HG03439 (cell line): ENCODE data around the gene DLG2.
"Not testable (repeated sequence)": the region's sequence is repeated elsewhere in the genome, so short reads cannot be mapped to it uniquely, and the experiment has no call there.

ENCODE experiments used
- ATAC-seq: cut with Tn5 transposase; IDR thresholded peaks from one replicate; pipeline ENCODE4 v1.9.1; 2021; ENCODE audit warnings: mild to moderate bottlenecking, moderate library complexity; ENCODE audit not compliant: unreplicated experiment

Gene DLG2

DNA sequence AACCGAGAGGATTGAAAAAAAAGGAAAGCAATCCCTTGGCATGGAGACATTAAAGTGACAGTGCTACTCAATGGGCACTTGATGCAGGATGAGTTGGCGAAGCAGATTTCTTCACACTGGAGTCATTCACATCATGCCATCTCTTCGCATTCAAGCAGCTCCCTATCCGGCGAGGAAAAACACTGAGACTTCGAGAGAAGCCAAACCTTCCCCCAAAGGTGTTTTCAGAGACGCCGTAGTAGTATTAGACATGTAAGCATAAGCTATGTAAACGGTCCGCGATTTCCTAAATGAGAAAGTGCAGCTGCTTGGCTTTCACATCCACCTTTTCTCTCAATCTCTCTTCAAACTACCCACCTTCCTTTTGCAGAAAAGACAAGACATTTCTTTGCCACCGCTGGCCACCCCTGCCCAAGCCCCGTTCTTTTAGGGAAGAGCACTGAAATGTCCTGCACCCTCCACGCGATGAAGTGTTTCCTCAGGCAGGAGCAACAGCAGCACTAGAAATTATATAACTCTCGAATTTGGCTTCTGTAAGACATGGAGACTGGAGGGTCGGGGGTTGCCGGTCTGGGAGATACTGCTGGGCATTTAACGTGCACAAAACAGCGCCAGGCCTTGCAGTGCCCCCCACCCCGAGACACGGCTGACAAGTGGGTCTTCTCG is at the start of gene DLG2:
Gene DLG2 (minus strand): TSS at position 13 of the 666 bp plus-strand sequence.
- no peak for ATAC-seq

DNA sequence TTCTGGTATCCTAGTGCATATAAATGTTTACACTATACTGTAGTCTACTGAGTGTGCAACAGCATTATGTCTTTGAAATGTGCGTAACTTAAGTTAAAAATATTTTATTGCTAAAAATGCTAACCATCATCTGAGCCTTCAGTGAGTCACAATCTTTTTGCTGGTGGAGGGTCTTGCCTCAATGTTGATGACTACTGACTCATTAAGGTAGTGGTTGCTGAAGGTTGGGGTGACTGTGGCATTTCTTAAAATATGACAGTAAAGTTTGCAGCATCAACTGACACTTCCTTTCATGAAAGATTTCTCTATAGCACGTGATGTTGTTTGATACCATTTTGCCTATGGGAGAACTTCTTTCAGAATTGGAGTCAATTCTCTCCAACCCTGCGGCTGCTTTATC is 46.2 kb upstream of the DLG2 start:
- no peak for ATAC-seq

DNA sequence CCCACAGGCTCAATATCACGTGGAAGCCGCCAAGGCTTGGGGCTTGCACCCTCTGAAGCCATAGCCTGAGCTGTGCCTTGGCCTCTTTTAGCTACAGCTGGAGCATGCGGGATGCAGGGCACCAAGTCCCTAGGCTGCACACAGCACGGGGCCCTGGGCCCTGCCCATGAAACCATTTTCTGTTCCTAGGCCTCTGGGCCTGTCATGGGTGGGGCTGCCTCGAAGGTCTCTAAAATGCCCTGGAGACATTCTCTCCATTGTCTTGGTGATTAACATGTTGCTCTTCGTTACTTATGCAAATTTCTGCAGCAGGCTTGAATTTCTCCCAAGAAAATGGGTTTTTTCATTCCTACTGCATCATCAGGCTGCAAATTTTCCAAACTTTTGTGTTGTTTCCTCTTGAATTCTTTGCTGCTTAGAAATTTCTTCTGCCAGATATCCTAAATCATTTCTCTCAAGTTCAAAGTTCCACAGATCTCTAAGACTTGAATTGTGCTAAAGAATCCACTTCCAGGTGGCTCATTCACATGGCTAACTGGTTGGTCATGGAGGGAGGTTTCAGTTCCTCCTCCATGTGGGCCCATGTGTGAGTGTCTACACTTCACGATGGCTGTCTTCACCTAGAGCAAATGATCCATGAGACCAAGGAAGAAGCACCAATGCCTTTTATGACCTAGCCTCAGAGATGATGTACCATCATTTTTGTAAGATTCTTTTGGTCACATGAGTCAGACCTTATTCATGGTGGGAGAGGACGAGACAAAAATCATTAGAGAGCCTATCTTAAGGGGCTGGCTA is 45.2 kb upstream of the DLG2 start:
- ATAC-seq = no peak

DNA sequence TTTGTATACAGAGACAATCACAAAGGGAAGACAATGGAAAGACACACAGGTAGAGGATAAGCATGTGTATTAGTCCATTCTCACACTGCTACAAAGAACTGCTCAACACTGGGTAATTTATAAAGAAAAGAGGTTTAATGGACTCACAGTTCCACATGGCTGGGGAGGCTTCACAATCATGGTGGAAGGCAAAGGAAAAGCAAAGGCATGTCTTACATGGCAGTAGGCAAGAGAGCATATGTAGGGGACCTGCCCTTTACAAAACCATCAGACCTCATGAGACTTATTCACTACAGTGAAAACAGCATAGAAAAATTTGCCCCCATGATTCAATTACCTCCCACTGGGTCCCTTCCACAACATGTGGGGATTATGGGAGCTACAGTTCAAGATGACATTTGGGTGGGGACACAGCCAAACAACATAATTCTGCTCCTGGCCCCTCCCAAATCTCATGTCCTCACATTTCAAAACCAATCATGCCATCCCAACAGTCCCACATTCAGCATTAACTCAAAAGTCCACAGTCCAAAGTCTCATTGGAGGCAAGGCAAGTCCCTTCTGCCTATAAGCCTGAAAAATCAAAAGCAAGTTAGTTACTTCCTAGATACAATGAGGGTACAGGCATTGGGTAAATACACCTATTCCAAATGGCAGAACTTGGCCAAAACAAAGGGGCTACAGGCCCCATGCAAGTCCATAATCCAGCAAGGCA is 44.0 kb upstream of the DLG2 start:
- ATAC-seq = not testable (repeated sequence)

DNA sequence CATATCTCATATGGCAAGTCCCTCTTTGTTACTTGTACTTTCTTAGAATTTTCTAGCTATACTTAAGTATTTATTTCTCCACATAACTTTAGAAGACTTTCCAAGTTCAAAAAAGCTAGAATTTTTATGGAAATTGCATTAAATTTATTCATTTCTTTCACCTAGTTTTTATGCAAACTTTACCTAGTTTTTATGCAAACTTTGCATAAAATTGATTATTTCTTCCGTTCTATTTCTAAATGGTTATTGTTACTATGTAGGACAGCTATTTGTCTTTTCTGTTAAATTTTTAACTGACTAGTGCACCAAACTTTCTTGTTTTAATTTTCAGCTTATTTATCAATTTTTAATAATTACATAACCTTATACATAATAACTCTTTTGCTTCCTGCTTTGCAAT is 41.0 kb upstream of the DLG2 start:
- no peak for ATAC-seq

DNA sequence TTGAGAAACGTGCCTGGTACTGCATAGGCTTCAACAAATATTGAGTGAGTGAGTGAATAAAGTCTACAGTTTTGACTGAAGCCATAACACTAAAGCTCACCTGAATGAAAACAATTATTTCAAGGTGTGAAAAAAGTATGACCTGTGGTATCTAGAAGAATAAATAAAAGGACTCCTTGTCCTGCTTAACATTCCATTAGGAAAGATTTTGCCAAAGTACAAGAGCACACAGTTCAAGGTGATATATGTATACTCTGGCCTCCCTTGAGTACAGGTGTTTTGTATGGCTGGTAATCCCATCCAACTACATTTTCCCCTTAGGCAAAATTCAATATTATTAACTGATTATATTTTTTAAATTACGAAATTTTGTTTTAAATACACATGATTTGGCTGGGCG is 39.5 kb upstream of the DLG2 start:
- ATAC-seq = no peak

DNA sequence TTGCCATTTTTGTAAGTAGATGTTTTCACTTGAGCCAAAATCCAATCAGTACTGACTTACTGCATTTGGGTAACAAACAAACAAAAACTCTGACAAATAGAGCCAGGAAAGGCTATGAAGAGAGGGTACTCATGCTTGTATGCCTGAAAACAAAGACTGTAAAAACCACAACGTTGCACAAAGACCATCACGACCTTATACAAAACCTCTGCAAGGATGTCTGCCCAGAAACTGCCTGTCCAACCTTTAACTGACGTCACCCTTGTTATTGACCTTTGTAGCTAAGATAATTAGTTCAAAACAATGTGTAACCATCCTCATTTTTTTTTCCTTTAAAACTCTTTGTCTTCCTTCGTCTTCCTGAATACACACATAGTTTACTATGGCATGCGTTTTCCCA is 38.6 kb upstream of the DLG2 start:
- no peak for ATAC-seq

DNA sequence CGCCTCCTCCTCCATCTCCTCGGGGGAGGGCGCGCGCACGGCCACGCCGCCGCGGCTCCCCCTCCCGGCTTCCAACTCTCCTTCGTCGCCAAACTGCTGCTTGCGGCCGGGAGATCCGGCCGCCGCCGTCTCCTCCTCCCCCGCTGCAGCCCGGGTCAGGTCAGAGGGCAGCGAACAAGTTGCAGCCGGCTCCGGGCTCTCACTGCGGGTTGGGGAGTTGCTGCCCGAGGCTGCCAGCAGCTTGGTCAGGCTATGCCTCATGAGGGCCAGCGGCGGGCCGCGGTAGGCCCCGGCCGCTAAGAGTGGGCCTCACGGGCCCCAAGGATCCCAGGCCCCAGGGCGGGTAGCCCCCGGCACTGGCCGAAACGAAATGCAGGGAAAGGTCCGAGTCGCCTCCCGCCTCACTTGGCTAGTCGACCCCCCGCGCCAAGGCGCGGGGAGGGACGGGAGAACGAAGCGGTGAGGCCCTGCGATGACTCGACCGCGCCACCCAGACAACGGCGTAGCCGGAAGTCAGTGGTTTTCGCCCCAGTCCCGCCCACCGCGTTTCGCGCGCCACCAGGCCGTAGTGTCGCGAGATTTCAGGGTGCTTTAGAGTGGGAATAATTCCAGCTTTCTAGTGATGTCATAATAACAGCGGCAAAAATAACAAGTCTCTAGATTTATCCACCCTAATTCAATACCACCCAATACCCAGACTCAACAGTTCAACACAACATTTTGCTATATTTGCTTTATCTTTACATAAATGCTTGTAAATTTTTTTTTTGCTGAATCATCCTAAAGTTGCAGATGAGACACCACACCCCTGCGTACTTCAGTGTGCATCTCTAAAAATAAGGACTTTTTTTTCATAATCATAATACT is 37.7 kb upstream of the DLG2 start, which contains the start of gene CREBZF:
Gene CREBZF (minus strand): TSS at position 515 of the 867 bp plus-strand sequence. CDS start 254 bp downstream, at position 261.
- peak; percentile 94 for ATAC-seq

DNA sequence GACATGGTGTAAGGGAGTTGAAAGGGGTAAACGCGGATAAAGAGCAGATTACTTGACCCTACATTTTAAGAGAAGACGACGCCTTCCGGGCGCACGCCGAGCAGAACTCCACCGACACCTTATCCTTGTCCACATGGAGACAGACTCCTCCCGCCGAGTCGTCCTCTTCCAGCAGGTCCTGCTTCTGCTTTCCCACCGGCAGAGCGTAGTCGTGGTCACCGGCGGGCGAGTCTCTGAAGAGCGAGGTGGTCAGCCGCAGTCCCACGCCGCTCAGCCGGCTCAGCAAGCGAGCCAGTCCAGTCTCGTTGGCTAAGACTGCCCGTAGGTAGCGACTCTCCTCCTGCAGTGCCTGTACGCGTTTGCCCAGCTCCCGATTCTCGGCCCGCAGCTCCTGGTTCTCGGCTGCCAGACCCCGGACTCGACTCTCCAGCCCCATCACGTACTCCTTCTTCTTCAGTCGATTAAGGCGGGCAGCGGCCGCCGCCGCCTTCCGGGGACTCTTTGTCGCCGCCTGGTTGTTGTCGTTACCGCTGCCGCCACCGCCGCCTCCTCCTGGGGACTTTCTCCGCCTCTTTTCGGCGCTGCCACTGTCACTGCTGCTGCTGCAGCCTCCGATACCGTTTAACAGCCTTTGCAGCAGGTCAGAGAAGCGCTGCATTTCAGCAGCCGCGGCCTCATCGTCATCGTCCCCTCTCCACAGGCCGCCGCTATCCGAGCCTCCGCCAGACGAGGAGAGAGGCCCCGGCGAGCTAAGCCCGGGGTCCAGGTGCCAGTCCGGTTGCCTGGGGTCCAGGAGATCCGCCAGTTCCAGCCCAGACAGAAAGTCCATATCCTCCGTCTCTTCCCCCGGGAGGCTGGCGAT is 36.8 kb upstream of the DLG2 start:
- peak; percentile 76 for ATAC-seq

DNA sequence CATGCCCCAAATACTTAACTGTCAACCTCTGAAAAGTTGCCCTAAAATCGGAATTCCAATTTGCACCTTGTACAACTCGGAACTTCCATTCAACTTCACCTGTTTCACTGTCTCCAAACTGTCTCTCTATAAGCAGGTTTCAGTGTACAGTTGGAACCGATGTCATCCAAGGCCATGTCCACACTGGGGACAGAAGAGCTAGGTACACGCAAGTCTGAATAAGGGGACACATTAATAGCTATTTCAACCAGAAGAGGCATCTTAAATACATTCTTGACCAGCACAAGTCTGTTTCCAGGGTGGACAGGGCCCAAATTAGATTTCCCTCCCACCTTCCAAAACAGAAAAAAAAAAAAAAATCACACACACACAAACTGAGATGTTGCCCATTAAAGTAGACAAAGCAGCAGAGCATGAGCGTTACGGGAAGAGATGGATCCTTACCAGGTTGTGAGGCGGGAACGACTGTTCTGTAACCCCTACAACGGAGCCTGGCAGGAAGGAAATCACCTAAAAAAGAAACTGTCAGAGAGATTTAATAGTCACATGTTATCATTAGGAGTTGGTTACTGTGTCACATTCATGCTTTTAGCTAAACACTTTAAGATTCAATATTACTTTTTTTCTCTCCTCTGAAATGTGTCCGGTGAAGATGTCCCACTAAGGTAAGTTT is 36.1 kb upstream of the DLG2 start:
- ATAC-seq = no peak

DNA sequence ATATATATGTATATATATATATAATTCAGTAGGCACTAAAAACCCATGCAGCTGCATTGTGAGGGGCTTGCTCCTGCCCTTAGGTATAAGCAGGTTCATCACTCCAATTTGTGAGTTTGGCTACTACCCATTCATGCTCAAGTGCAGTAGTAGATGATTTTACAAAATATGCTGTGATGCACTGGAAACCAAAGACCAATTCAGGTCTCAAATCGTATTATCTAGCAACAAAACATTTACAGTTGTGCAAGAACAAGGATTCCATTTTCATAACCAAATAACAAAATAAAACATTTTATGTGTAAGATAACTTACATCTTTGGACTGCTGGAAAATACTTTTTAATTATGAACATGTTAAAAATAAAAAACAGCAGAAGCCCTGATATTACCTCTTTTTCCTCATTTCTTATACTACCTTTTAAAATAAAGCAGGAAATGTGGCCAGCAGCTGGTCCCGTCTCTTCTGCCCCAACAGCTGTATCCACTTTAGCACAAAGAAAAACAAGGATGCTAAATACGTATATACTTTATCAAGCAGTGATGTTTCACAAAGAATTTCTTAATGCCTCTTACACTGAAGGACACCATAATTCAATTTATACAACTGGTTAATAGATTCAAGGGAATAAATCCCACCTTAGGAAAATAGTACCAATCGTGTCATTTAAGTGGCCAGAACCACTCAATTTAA is 35.0 kb upstream of the DLG2 start:
- no peak for ATAC-seq

DNA sequence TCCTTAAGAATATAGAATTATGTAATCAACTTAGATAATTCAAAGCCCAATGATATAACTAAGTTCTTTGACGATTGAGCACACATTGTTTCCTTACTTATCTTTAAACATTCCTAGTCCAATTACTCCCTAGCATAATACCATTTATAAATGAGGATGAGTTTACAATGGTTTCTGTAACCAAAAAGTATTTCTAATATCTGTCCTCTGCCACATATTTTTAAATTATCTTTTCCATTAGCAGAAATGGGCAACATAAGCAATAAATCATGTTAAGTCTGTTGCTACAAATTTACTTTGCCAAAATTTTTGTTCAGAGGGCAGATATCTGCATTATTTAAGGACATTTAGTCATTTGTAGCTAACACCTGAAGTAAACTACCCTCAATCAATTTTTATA is 31.0 kb upstream of the DLG2 start:
- ATAC-seq = no peak

DNA sequence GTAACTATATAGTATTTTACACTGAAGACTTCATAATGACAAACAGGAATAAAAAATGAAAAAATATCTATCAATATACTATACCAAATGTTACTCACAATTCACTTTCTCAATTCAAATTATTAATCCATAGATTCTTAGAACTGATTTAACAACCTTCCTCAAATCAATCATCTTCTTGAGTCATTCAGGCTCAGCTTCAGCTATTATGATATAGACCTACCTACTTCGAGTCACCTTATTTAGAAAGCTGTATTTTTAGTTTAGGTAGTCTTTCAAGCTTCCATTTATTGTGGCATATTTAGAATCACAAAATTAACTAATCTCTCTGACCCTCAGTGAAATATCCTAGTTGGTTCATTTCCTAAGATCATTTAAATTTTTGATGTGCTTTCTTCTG is 29.6 kb upstream of the DLG2 start:
- no peak for ATAC-seq

DNA sequence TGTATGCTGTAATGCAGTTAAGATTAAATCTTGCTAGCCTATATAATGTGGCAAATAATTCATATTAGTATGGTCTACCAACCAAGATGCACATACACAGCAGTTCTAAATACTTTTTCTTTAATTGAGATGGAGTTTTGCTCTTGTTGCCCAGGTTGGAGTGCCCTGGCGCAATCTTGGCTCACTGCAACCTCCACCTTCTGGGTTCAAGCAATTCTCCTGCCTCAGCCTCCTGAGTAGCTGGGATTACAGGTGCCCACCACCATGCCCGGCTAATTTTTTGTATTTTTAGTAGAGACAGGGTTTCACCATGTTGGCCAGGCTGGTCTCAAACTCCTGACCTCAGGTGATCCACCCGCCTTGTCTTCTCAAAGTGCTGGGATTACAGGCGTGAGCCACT is 27.2 kb upstream of the DLG2 start:
- ATAC-seq = not testable (repeated sequence)

DNA sequence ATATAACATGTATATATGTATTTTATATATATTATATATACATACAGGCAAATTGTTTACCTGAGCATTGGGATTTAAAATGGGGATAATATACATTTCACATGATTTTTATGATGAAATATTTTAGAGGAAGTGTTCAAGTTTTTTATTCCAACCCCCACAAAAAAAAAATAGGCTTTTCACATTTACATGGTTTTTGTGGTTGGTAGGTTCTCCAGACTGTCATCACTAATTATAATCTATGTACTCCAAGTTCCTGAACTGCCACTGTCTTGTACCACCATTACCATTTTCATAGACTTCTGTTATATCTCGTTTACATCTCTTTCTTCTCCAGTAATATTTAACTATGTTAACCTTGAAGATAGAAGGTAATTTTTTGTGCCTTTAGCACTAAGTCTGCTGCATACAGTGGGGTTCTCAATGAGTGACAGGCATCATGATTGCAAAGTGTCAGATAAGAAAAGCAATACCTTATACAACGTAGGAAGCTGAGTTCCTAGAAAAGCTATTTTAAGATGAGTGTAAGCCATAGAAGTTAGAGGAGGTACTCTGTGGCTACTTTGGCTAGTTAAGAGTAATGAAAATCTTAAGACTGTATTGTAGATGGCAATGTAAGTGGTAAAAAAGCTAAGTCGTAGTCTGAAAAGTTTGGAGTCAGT is 25.8 kb upstream of the DLG2 start:
- no peak for ATAC-seq

DNA sequence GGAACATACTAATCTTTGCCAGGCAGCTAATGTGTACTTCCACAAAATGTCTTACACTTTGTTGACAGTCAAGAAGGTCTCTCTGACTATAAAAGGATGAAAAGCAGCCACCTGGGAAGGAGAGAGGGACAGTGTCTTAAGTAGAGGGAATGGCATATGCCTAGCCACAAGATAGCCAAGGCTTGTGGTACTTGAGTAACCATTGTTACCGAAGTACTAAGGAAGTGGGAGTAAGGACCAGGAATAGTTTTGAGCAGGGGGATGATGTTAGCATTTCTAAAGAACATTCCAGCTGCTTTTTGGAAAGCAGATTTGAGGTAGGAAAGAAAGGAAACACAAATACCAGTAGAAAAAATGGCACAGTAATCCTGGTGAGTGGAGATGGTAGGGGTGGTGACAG is 24.0 kb upstream of the DLG2 start:
- no peak for ATAC-seq

DNA sequence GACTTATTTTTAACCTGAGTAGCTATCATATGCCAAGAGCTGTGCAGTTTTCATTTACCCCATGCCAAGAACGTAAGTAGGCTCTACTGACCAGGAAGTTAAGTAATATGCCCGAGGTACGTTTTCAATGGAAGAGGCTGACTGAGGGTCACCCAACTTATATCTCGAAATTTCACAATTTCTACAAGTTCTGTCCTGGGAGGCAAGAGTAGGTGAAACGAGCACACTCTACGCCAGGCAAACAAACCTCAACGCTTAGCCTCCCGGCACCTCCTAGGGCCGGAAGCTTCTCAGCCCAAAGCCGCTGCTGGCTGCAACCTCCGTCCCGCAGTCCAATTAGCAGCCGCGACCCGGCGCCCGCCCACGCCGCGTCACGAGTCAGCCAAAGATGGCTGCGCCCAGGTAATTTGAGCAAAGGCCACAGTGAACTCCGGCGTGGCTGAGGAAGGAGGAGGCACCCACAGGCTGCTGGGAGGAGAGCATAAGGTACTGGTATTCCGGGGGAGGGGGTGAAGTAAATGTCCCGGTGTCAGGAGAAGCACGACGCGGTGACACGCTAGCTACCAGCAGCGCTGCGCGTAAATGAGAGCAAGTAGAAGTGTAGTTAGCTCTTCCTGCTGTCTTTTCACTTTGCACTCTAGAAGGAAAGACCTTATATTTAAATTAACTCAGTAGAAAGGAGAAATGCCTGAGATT is 20.6 kb upstream of the DLG2 start, which contains the start of gene TMEM126A:
Gene TMEM126A (plus strand): TSS at position 364 of the 696 bp plus-strand sequence. CDS start 2,289 bp downstream, outside the sequence.
- ATAC-seq = peak; percentile 99
